8988T (cell line): ENCODE measurements around the gene KRTAP5-7.
A peak's percentile ranks its signal among the peaks of the same experiment; 100 is the strongest.
"Not testable (repeated sequence)": the region's sequence is repeated elsewhere in the genome, so short reads cannot be mapped to it uniquely, and the experiment has no call there.

ENCODE experiments used
- DNase-seq: peaks from one replicate; pipeline ENCODE4 v3.0.0; 2011

Gene KRTAP5-7

GRCh38 chr11:71535825-71536224 lies 8.8 kb downstream of the KRTAP5-7 start:
- DNase-seq = no peak

GRCh38 chr11:71537537-71537936 lies 10.5 kb downstream of the KRTAP5-7 start:
- DNase-seq = no peak

DNA sequence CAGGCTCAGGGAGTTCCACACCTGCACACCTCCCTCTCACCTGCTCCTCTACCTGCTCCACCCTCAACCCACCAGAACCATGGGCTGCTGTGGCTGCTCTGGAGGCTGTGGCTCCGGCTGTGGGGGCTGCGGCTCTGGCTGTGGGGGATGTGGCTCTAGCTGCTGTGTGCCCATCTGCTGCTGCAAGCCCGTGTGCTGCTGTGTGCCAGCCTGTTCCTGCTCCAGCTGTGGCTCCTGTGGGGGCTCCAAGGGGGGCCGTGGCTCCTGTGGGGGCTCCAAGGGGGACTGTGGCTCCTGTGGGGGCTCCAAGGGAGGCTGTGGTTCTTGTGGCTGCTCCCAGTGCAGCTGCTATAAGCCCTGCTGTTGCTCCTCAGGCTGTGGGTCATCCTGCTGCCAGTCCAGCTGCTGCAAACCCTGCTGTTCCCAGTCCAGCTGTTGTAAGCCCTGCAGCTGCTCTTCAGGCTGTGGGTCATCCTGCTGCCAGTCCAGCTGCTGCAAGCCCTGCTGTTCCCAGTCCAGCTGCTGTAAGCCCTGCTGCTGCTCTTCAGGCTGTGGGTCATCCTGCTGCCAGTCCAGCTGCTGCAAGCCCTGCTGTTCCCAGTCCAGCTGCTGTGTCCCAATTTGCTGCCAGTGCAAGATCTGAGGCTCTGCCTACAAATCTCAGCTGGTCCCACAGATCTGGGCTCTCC lies 11.1 kb downstream of the KRTAP5-7 start, which contains the start of gene KRTAP5-8:
Gene KRTAP5-8, plus strand, starts transcription at position 49 of the 689 bp plus-strand sequence. Its CDS starts 31 bp downstream, at position 80.
- DNase-seq = not testable (repeated sequence)

- no peak for DNase-seq
Measured at GRCh38 chr11:71538666-71538990, 11.6 kb downstream of the KRTAP5-7 start.

GRCh38 chr11:71539017-71539416 lies 11.9 kb downstream of the KRTAP5-7 start:
- no peak for DNase-seq

DNA sequence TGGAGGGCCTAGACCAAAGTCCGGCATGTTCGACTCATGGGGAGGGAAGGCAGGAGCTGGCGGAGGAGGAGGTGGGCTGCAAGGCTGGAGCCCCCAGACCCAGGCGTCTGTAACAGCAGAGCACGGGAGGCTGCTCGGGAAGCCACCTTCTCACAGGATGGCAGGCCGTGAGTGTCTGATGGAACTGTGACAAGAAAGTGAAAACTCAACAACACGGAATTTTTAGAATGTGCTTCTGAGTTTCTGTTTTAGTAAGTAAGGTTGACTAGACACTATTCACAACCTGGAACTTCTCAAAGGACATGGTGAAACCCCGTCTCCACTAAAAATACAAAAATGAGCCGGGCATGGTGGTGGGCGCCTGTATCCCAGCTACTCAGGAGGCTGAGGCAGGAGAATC lies 12.9 kb downstream of the KRTAP5-7 start:
- DNase-seq = not testable (repeated sequence)

GRCh38 chr11:71540521-71541304 lies 13.6 kb downstream of the KRTAP5-7 start:
- not testable (repeated sequence) for DNase-seq

- no peak for DNase-seq
Measured at GRCh38 chr11:71542382-71542781, 15.3 kb downstream of the KRTAP5-7 start.

GRCh38 chr11:71542879-71543777 lies 16.1 kb downstream of the KRTAP5-7 start:
- DNase-seq = no peak

DNA sequence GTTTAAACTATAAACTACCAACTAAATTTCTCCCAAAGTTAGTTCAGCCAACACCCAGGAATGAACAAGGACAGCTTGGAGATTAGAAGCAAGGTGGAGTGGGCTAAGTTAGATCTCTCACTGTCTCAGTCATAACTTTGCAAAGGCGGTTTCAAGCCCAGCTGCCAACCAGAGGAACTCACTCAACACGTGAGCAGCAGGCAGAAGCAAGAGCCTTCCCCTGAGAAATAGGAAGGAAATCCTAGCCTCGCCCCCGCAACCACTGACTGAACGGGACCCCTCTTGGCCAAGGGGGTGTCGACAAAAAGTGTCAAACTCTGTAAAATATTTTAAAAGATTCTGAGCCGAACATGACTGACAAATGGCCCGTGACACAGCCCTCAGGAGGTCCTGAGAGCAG lies 16.8 kb downstream of the KRTAP5-7 start:
- DNase-seq = no peak

GRCh38 chr11:71544525-71545214 lies 17.6 kb downstream of the KRTAP5-7 start:
- no peak for DNase-seq

DNA sequence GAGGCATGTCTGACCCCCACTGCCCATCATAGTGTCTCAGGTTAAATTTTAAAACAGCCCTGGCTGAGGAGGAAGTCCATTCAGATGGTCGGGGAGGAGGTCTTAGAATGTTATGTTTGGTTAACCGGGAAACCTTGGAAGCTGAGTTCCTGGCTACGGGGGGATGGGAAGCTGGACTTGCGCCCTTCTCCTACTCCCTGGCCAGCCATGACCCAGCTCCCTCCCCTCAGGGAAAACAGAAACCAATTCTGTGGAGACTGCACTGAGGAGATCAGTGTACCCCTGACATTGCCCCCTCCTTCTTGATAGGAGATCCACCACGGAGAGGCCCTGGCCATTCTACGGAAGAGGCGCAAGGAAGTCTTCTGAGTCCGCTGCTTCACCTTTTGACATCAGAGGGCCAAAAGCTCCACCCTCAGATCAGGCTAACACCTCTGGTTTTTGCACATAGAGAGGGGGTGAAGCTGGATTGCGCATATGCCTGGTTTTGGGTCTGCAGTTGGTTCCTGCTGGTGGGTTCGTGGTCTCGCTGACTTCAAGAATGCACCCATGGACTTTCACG lies 18.4 kb downstream of the KRTAP5-7 start:
- DNase-seq = no peak

- DNase-seq = no peak
Measured at GRCh38 chr11:71548120-71548519, 21.1 kb downstream of the KRTAP5-7 start, which contains the start of gene KRTAP5-9. KRTAP5-9 (plus strand) TSS chr11:71548420; CDS start chr11:71548658, 238 bp downstream.

GRCh38 chr11:71548716-71549151 lies 21.7 kb downstream of the KRTAP5-7 start:
- no peak for DNase-seq

- DNase-seq = no peak
Measured at GRCh38 chr11:71551711-71552110, 24.6 kb downstream of the KRTAP5-7 start.

DNA sequence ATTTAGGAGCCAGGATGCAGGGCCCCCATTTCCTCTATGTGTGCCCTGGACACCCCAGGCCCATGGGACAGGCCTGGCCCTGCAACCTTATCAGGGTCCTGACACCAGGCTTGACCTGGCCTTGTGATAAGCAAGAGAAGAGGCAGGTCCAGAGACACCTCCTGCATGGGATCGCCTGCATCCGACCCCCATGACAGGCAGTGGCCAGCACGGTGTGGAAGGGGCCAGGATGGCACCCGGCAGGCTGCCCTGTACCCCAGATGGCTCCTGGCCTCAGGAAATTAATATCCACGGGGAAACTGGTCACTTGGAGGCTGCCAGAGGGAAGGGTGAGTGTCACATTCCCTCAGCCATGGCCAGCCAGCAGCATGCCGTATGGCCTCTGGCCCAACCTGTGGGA lies 27.9 kb downstream of the KRTAP5-7 start:
- DNase-seq = no peak

DNA sequence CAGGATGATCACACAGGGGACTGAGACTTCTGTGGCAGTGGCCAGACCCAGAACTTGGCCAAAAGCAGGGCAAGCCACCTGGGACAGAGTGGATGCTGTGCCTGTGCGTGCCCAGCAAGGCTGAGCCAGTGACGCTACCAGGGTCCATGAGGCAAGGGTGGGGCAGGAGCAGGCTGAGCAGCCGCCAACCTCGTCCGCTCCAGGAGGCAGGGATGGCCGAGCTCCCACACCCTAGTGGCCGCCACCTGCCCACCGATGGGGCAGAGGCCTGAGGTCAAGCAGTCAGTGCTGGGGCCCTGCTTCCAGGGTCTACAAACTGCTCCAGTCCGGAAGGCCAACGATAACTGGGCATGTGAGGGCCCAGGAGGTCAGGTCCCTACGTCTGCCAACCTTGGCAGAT lies 28.4 kb downstream of the KRTAP5-7 start:
- no peak for DNase-seq

- no peak for DNase-seq
Measured at GRCh38 chr11:71556018-71556417, 29.0 kb downstream of the KRTAP5-7 start.

DNA sequence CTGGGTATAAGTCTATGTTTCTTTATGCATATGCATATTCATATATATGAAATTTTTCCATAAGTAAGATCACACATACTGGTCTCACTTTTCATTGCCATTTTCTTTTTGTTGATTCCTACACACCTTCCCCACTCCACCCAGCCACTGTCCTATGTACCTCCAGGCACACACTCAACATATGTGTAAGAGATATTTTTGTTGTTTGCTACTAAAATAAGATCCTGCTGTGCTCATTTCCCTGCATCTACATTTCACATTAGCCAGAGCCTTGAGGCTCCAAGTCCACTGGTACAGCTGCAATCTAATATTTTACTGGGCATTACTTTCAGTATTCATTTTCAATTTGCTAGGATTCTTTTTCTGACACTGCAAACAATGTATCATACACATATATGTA lies 30.2 kb downstream of the KRTAP5-7 start:
- DNase-seq = no peak

- DNase-seq = no peak
Measured at GRCh38 chr11:71558996-71559395, 31.9 kb downstream of the KRTAP5-7 start.

- no peak for DNase-seq
Measured at GRCh38 chr11:71562120-71562519, 35.1 kb downstream of the KRTAP5-7 start.

GRCh38 chr11:71563406-71563805 lies 36.3 kb downstream of the KRTAP5-7 start:
- DNase-seq = peak; percentile 61
